Cardiac muscle cell (in vitro differentiated cells and primary cell): ENCODE measurements around the gene HTN1. TPM values are rescaled to one million over a fixed set of nuclear protein-coding genes. Genes with fewer than 3 reads are reported as not detected.

Experiments
- DNase-seq, 2 donors: peaks; one replicate each; pipeline versions ENCODE4 v3.0.0 to v3.0.0-alpha.2; 2010 to 2017; ENCODE audit warnings: low read depth in 1 of 2, low spot score in 1 of 2
- H3K27ac ChIP-seq: fragments of 200-600 bp; sonication (generic); 2 replicates; pipeline ENCODE4 v1.5.1; 2016
- H3K27me3 ChIP-seq: fragments of 200-600 bp; sonication (generic); 2 replicates; pipeline ENCODE4 v1.6.0; 2016; ENCODE audit warnings: control low read depth
- H3K36me3 ChIP-seq: fragments of 200-600 bp; sonication (generic); 2 replicates; pipeline ENCODE4 v1.5.1; 2016; ENCODE audit warnings: control low read depth
- H3K4me1 ChIP-seq: fragments of 200-600 bp; sonication (generic); 2 replicates; pipeline ENCODE4 v1.8.1; 2017; ENCODE audit warnings: low read depth, mild to moderate bottlenecking, mixed run types
- H3K4me3 ChIP-seq: fragments of 200-600 bp; sonication (generic); 2 replicates; pipeline ENCODE4 v1.5.1; 2016; ENCODE audit warnings: mild to moderate bottlenecking
- H3K9me3 ChIP-seq: fragments of 200-600 bp; sonication (generic); 2 replicates; pipeline ENCODE4 v1.5.1; 2017; ENCODE audit warnings: low read depth, mild to moderate bottlenecking, control low read depth
- CTCF ChIP-seq: IDR thresholded peaks from 2 replicates; pipeline ENCODE4 v1.5.1; 2012; ENCODE audit warnings: low read depth, mild to moderate bottlenecking, low read length
- polyA plus RNA-seq: library from polyadenylated mRNA; unstranded; fragments of >200 nt; fragmentation: Nextera tagmentation; extraction: Ambion mirVana; gene quantifications from 2 replicates; pipeline ENCODE4 v1.2.1, GENCODE V29; 2016
- total RNA-seq: library from RNA; depleted of rRNA; stranded (reverse); fragments of >200 nt; gene quantifications from 2 replicates; pipeline ENCODE4 v1.2.3, GENCODE V29; 2016

HTN1 gene
- total and polyA plus RNA-seq, 2 experiments from 2014 or later = not detected

GRCh38 chr4:70099206-70099605 is 49.0 kb downstream of the HTN1 start:
- DNase-seq = no peak
- TF ChIP-seq CTCF = no peak
- H3K27me3 ChIP-seq = no peaks in the 10 kb centered on the region

More at GRCh38 chr4:70099206-70099605, 49.0 kb downstream of the HTN1 start:
- Histone ChIP-seq H3K9me3 (no peaks in the 10 kb centered on the region), H3K27ac (no peak overlapping the region), H3K4me1 (no peaks in the 10 kb centered on the region), H3K36me3 (no peaks in the 10 kb centered on the region), H3K4me3 (no peak overlapping the region)

Other genes starting within 250 kb of the HTN1 start
- gene SULT1E1, start 190.3 kb upstream of the HTN1 start, total RNA-seq = not detected in 2 replicates
- not detected in 2 replicates for gene SULT1E1, start 190.3 kb upstream of the HTN1 start, polyA plus RNA-seq
- gene CSN1S1, start 119.4 kb upstream of the HTN1 start, total RNA-seq = not detected in 2 replicates
- not detected in 2 replicates for gene CSN1S1, start 119.4 kb upstream of the HTN1 start, polyA plus RNA-seq
- gene CSN2, start 84.7 kb upstream of the HTN1 start, total RNA-seq = not detected in 2 replicates
- not detected in 2 replicates for gene CSN2, start 84.7 kb upstream of the HTN1 start, polyA plus RNA-seq
- gene STATH, start 54.5 kb upstream of the HTN1 start, total RNA-seq = not detected in 2 replicates
- 1.9 TPM in 1 of 2 replicates, not detected in the other for gene STATH, start 54.5 kb upstream of the HTN1 start, polyA plus RNA-seq
- not detected in 2 replicates for gene HTN3, start 22.0 kb upstream of the HTN1 start, total RNA-seq
- not detected in 2 replicates for gene HTN3, start 22.0 kb upstream of the HTN1 start, polyA plus RNA-seq
- not detected in 2 replicates for gene PRR27, start 103.8 kb downstream of the HTN1 start, total RNA-seq
- not detected in 2 replicates for gene PRR27, start 103.8 kb downstream of the HTN1 start, polyA plus RNA-seq
- 21.1 and 24.6 TPM in 2 replicates for gene ODAM, start 145.3 kb downstream of the HTN1 start, total RNA-seq
- gene ODAM, start 145.3 kb downstream of the HTN1 start, polyA plus RNA-seq = 56.4 and 64.5 TPM in 2 replicates
- not detected in 2 replicates for gene FDCSP, start 175.7 kb downstream of the HTN1 start, total RNA-seq
- gene FDCSP, start 175.7 kb downstream of the HTN1 start, polyA plus RNA-seq = not detected in 2 replicates
- not detected in 2 replicates for gene CSN3, start 192.2 kb downstream of the HTN1 start, total RNA-seq
- gene CSN3, start 192.2 kb downstream of the HTN1 start, polyA plus RNA-seq = not detected in 2 replicates